HepG2 (cell line): ENCODE measurements around the gene ACE. TPM values are rescaled to one million over a fixed set of nuclear protein-coding genes. Genes with fewer than 3 reads are reported as not detected.

Source experiments
- ATAC-seq: fragments of 200-7000 bp; cut with Tn5 transposase; 3 replicates; pipeline ENCODE4 v1.9.1; 2020; ENCODE audit warnings: mild to moderate bottlenecking, moderate library complexity
- BruUV-seq: library from RNA; stranded (reverse); fragments of 400-500 nt; replicated peaks from 2 replicates; lab custom pipeline; 2021; lab: Mats Ljungman, UMichigan
- CTCF ChIA-PET: fragments of 300-600 bp; formaldehyde crosslinking; extraction: SDS; loops from one replicate; lab custom pipeline; 2021; ENCODE audit warnings: low total read pairs, inconsistent platforms, low intra/inter-chr PET ratio; lab: Yijun Ruan, JAX
- POLR2A ChIA-PET: fragments of 350-600 bp; sonication (Branson Sonifier 250); formaldehyde crosslinking; loops from one replicate; lab custom pipeline; 2020; ENCODE audit warnings: antibody characterized with exemption, inconsistent platforms; lab: Yijun Ruan, JAX
- DNase-seq: peaks from one replicate; pipeline ENCODE4 v3.0.0-alpha.2; 2015; ENCODE audit warnings: low spot score
- FAIRE-seq: peaks from 3 replicates; lab custom pipeline; 2011; peaks lifted over from hg19 to GRCh38; lab: Jason Lieb, UNC
- H2AFZ ChIP-seq: one replicate; pipeline ENCODE4 v1.6.1; 2011; ENCODE audit warnings: low read length, inconsistent platforms
- H3K27ac ChIP-seq: fragments of 300-600 bp; 3 replicates; pipeline ENCODE4 v1.8.0; 2011; ENCODE audit warnings: mixed run types, mild to moderate bottlenecking, mixed read lengths, low read length, inconsistent platforms; ENCODE audit not compliant: insufficient read depth; ENCODE audit errors: extremely low read length
- H3K27me3 ChIP-seq, 2 experiments: fragments of 200-600 bp in 1 of 2; 2 replicates in 1 of 2; 3 replicates in 1 of 2; pipeline versions ENCODE4 v1.6.0 to v1.8.0; 2011; ENCODE audit warnings: low read length in 2 of 2, mild to moderate bottlenecking in 2 of 2, moderate library complexity in 2 of 2, inconsistent platforms in 1 of 2; ENCODE audit not compliant: insufficient read depth in 2 of 2, control insufficient read depth in 1 of 2
- H3K36me3 ChIP-seq, 2 experiments: fragments of 200-600 bp in 1 of 2; replicated peaks in 1 of 2; 2 replicates in 1 of 2; 3 replicates in 1 of 2; pipeline versions ENCODE4 v1.5.1 to v1.8.0; 2011; ENCODE audit warnings: low read length in 2 of 2, inconsistent platforms in 1 of 2; ENCODE audit not compliant: insufficient read depth in 2 of 2, control insufficient read depth in 1 of 2
- H3K4me1 ChIP-seq: 2 replicates; pipeline ENCODE4 v1.5.1; 2012; ENCODE audit warnings: low read length, inconsistent platforms; ENCODE audit not compliant: insufficient read depth
- H3K4me2 ChIP-seq: 2 replicates; pipeline ENCODE4 v1.6.0; 2011; ENCODE audit warnings: low read depth, low read length, inconsistent platforms
- H3K4me3 ChIP-seq, 3 experiments: fragments of 200-600 bp in 1 of 3; sonication (generic), shearing (Covaris generic) in 1 of 3; replicated peaks in 1 of 3; 2 replicates each; pipeline ENCODE4 v1.5.1; 2011 to 2016; ENCODE audit warnings: low read length in 3 of 3, inconsistent platforms in 2 of 3, low read depth in 2 of 3, mild to moderate bottlenecking in 2 of 3, control low read depth in 1 of 3, mixed read lengths in 1 of 3; ENCODE audit not compliant: insufficient read depth in 1 of 3
- H3K79me2 ChIP-seq: one replicate; pipeline ENCODE4 v1.6.1; 2011; ENCODE audit warnings: low read length, inconsistent platforms; ENCODE audit not compliant: insufficient read depth
- H3K9ac ChIP-seq: 2 replicates; pipeline ENCODE4 v1.6.0; 2011; ENCODE audit warnings: mild to moderate bottlenecking, low read depth, low read length, inconsistent platforms; ENCODE audit not compliant: insufficient read depth
- H3K9me3 ChIP-seq: 2 replicates; pipeline ENCODE4 v1.5.1; 2012; ENCODE audit warnings: mild to moderate bottlenecking, low read length
- H4K20me1 ChIP-seq: 2 replicates; pipeline ENCODE4 v1.6.0; 2011; ENCODE audit warnings: inconsistent platforms, mild to moderate bottlenecking, low read length, moderate library complexity; ENCODE audit not compliant: insufficient read depth
- CBX1 ChIP-seq: IDR thresholded peaks from one replicate; pipeline ENCODE4 v1.6.1; 2016; ENCODE audit warnings: antibody characterized with exemption, low read depth
- HDAC1 ChIP-seq: sonication (generic); formaldehyde crosslinking; IDR thresholded peaks from 2 replicates; pipeline ENCODE4 v1.5.1; 2020; ENCODE audit warnings: mild to moderate bottlenecking, missing genetic modification reagents
- HES4 ChIP-seq: sonication (generic); formaldehyde crosslinking; IDR thresholded peaks from 2 replicates; pipeline ENCODE4 v1.9.0; 2021; ENCODE audit warnings: mild to moderate bottlenecking, missing genetic modification reagents, borderline replicate concordance
- KDM6A ChIP-seq: IDR thresholded peaks from 2 replicates; pipeline ENCODE4 v1.6.1; 2016; ENCODE audit warnings: low read depth
- MBNL3 ChIP-seq: fragments of 250-450 bp; sonication (Bioruptor Pico); conservative IDR thresholded peaks from 2 replicates; pipeline ENCODE4 v1.8.0; 2022; ENCODE audit warnings: mild to moderate bottlenecking, inconsistent platforms
- NFYC ChIP-seq: IDR thresholded peaks from 2 replicates; pipeline ENCODE4 v1.6.1; 2016; ENCODE audit warnings: missing genetic modification reagents, missing compliant biosample characterization
- PHF8 ChIP-seq: sonication (generic); formaldehyde crosslinking; IDR thresholded peaks from 2 replicates; pipeline ENCODE4 v1.5.0; 2020; ENCODE audit warnings: missing genetic modification reagents
- RAD21 ChIP-seq: fragments of 450-650 bp; formaldehyde crosslinking; IDR thresholded peaks from 2 replicates; pipeline ENCODE4 v1.5.0; 2020; ENCODE audit warnings: mild to moderate bottlenecking
- SAP130 ChIP-seq: IDR thresholded peaks from 2 replicates; pipeline ENCODE4 v1.6.1; 2016; ENCODE audit warnings: low read depth
- WGBS: methylation state at CpG from one replicate; pipeline ENCODE4 v1.1.6; 2017; ENCODE audit warnings: low lambda C conversion rate; 5-methylcytosine and 5-hydroxymethylcytosine counted together
- in situ Hi-C: cut with HindIII; loops from 2 replicates; pipeline ENCODE4 v1.10.0; 2017; ENCODE audit warnings: low pct_unique_long_range_greater_than_20kb; ENCODE audit not compliant: extremely low pct_ligation_motif_present
- intact Hi-C: fragments of 100-400 bp; cut with micrococcal nuclease; formaldehyde crosslinking; loops from one replicate; pipeline ENCODE4 v1.10.0; 2022; ENCODE audit not compliant: unreplicated experiment
- polyA plus RNA-seq, 8 experiments: library from polyadenylated mRNA; depleted of rRNA in 3 of 8; stranded (reverse) in 7 of 8; unstranded in 1 of 8; fragments of >200 nt; fragmentation: Illumina TruSeq in 4 of 8; extraction: Trizol in 4 of 8; gene quantifications; 2 replicates each; pipeline versions ENCODE4 v1.2.1 to v1.2.3, GENCODE V29; 2011 to 2016; ENCODE audit warnings: low read depth in 4 of 8, missing spikeins in 1 of 8, mixed read lengths in 1 of 8; ENCODE audit not compliant: insufficient read depth in 1 of 8
- total RNA-seq, 5 experiments: library from RNA; depleted of rRNA; stranded (reverse); fragments of >200 nt; fragmentation: Illumina TruSeq; extraction: Trizol; gene quantifications; 2 replicates each; pipeline ENCODE4 v1.2.3, GENCODE V29; 2016; ENCODE audit warnings: low read depth in 1 of 5
- TF ChIP-seq, protein P1 (sequence below): sonication (generic); formaldehyde crosslinking; IDR thresholded peaks from 2 replicates; pipeline ENCODE4 v1.4.0; 2020; ENCODE audit warnings: missing genetic modification reagents
- TF ChIP-seq, protein P2 (sequence below): sonication (generic); formaldehyde crosslinking; conservative IDR thresholded peaks from 2 replicates; pipeline ENCODE4 v1.8.1; 2023; ENCODE audit warnings: missing genetic modification reagents
- TF ChIP-seq, protein P3 (sequence below): sonication (generic); formaldehyde crosslinking; IDR thresholded peaks from 2 replicates; pipeline ENCODE4 v1.4.0; 2020; ENCODE audit warnings: mild to moderate bottlenecking, missing genetic modification reagents
- TF ChIP-seq, protein P4 (sequence below): sonication (generic); formaldehyde crosslinking; IDR thresholded peaks from 2 replicates; pipeline ENCODE4 v1.8.0; 2022; ENCODE audit warnings: mild to moderate bottlenecking, missing genetic modification reagents; ENCODE audit not compliant: insufficient replicate concordance
- TF ChIP-seq, protein P5 (sequence below): sonication (generic); formaldehyde crosslinking; IDR thresholded peaks from 2 replicates; pipeline ENCODE4 v1.8.1; 2023; ENCODE audit warnings: missing genetic modification reagents, inconsistent platforms, borderline replicate concordance
- TF ChIP-seq, protein P6 (sequence below): sonication (generic); formaldehyde crosslinking; IDR thresholded peaks from 2 replicates; pipeline ENCODE4 v1.5.0; 2020; ENCODE audit warnings: missing genetic modification reagents, mild to moderate bottlenecking, borderline replicate concordance

The ACE gene
- total and polyA plus RNA-seq, 2 of the 13 experiments (the other 11 are each of a cell fraction or from before 2014, with no cell fraction given) = 0.08 to 0.13 TPM

DNA sequence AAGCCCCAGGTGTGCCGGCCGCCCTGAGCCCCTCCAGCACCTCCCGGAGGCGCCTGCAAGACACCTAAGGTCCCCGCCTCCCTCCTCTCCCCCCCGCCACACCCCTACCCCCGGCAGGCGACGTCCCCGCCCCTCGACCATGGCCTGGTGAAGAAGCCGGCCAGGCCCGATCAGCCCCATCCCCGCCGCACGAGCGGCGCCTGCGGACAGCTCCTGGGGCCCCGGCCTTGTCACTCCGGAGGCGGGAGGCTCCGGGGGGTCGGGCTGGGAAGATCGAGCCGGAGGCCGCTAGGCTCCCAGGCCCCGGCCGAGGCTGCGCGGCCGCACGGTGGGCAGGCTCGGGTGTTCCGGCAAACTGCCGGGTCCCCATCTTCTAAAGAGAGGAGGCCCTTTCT is 405 bp upstream of the ACE start:
- 0% methylated on average over 2 of the region's 36 CpGs for WGBS
- H3K4me2 ChIP-seq = peak overlapping the region; percentile 86
- H4K20me1 ChIP-seq = peaks cover 3% of the 10 kb centered on the region; the same call in 1 of the 2 replicates
- peak; percentile 47 for ATAC-seq
- BruUV-seq = no TSS peak
- no peak for FAIRE-seq
- ChIA-PET CTCF (interaction anchor here (5.3 kb wide), 1 partner anchor 52 kb away, joined by 53 read pairs; no protein-coding TSS in a partner anchor), POLR2A (no interaction called here)
- peak overlapping the region; percentile 53 to 68 (median 55); a peak in 5 of 6 replicates for H3K4me3 ChIP-seq
- no peak for DNase-seq
- no peak overlapping the region for H3K27ac ChIP-seq
- H3K27me3 ChIP-seq = peaks cover 26 to 79% of the 10 kb centered on the region in 2 experiments
- intact Hi-C loops = no loop called here
- H3K79me2 ChIP-seq = no peaks in the 10 kb centered on the region
- no peaks in the 10 kb centered on the region for H3K36me3 ChIP-seq
- H3K9ac ChIP-seq = no peak overlapping the region
- H3K9me3 ChIP-seq = no peaks in the 10 kb centered on the region
- peaks cover 28% of the 10 kb centered on the region for H3K4me1 ChIP-seq
- in situ Hi-C loops = loop anchor here (5.0 kb wide), 1 partner anchor 54 kb away; no protein-coding TSS in a partner anchor
- H2AFZ ChIP-seq = no peak overlapping the region
- no peak for TF ChIP-seq CBX1
- no peak for TF ChIP-seq KDM6A (CRISPR knock-in tag)
- no peak for TF ChIP-seq SAP130 (CRISPR knock-in tag)
- TF ChIP-seq MBNL3 (CRISPR knock-in tag) = no peak
- no peak for TF ChIP-seq HES4 (CRISPR knock-in tag)
- TF ChIP-seq, protein P1, sequence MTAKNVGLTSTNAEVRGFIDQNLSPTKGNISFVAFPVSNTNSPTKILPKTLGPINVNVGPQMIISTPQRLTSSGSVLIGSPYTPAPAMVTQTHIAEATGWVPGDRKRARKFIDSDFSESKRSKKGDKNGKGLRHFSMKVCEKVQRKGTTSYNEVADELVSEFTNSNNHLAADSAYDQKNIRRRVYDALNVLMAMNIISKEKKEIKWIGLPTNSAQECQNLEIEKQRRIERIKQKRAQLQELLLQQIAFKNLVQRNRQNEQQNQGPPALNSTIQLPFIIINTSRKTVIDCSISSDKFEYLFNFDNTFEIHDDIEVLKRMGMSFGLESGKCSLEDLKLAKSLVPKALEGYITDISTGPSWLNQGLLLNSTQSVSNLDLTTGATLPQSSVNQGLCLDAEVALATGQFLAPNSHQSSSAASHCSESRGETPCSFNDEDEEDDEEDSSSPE (CRISPR knock-in tag) = no peak
- TF ChIP-seq, protein P2, sequence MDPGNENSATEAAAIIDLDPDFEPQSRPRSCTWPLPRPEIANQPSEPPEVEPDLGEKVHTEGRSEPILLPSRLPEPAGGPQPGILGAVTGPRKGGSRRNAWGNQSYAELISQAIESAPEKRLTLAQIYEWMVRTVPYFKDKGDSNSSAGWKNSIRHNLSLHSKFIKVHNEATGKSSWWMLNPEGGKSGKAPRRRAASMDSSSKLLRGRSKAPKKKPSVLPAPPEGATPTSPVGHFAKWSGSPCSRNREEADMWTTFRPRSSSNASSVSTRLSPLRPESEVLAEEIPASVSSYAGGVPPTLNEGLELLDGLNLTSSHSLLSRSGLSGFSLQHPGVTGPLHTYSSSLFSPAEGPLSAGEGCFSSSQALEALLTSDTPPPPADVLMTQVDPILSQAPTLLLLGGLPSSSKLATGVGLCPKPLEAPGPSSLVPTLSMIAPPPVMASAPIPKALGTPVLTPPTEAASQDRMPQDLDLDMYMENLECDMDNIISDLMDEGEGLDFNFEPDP (CRISPR knock-in tag) = no peak
- 0 out of 2 replicates have a peak, but pooled peaks have one; percentile 49 for TF ChIP-seq HDAC1 (CRISPR knock-in tag)
- TF ChIP-seq, protein P3, sequence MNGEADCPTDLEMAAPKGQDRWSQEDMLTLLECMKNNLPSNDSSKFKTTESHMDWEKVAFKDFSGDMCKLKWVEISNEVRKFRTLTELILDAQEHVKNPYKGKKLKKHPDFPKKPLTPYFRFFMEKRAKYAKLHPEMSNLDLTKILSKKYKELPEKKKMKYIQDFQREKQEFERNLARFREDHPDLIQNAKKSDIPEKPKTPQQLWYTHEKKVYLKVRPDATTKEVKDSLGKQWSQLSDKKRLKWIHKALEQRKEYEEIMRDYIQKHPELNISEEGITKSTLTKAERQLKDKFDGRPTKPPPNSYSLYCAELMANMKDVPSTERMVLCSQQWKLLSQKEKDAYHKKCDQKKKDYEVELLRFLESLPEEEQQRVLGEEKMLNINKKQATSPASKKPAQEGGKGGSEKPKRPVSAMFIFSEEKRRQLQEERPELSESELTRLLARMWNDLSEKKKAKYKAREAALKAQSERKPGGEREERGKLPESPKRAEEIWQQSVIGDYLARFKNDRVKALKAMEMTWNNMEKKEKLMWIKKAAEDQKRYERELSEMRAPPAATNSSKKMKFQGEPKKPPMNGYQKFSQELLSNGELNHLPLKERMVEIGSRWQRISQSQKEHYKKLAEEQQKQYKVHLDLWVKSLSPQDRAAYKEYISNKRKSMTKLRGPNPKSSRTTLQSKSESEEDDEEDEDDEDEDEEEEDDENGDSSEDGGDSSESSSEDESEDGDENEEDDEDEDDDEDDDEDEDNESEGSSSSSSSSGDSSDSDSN = peak; percentile 82
- TF ChIP-seq, protein P4, sequence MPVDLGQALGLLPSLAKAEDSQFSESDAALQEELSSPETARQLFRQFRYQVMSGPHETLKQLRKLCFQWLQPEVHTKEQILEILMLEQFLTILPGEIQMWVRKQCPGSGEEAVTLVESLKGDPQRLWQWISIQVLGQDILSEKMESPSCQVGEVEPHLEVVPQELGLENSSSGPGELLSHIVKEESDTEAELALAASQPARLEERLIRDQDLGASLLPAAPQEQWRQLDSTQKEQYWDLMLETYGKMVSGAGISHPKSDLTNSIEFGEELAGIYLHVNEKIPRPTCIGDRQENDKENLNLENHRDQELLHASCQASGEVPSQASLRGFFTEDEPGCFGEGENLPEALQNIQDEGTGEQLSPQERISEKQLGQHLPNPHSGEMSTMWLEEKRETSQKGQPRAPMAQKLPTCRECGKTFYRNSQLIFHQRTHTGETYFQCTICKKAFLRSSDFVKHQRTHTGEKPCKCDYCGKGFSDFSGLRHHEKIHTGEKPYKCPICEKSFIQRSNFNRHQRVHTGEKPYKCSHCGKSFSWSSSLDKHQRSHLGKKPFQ = no peak
- TF ChIP-seq, protein P5, sequence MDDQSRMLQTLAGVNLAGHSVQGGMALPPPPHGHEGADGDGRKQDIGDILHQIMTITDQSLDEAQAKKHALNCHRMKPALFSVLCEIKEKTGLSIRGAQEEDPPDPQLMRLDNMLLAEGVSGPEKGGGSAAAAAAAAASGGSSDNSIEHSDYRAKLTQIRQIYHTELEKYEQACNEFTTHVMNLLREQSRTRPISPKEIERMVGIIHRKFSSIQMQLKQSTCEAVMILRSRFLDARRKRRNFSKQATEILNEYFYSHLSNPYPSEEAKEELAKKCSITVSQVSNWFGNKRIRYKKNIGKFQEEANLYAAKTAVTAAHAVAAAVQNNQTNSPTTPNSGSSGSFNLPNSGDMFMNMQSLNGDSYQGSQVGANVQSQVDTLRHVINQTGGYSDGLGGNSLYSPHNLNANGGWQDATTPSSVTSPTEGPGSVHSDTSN = no peak
- no peak for TF ChIP-seq RAD21 (CRISPR knock-in tag)
- TF ChIP-seq PHF8 = 0 out of 2 replicates have a peak, but pooled peaks have one; percentile 27
- no peak for TF ChIP-seq NFYC
- TF ChIP-seq, protein P6, sequence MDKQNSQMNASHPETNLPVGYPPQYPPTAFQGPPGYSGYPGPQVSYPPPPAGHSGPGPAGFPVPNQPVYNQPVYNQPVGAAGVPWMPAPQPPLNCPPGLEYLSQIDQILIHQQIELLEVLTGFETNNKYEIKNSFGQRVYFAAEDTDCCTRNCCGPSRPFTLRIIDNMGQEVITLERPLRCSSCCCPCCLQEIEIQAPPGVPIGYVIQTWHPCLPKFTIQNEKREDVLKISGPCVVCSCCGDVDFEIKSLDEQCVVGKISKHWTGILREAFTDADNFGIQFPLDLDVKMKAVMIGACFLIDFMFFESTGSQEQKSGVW (CRISPR knock-in tag) = no peak
